GM23248 (cell line): ENCODE measurements around the gene POLR3H.

Experiments
- EZH2 ChIP-seq: fragments of 200-600 bp; sonication (generic); IDR thresholded peaks from 2 replicates; pipeline ENCODE4 v1.6.1; 2018; ENCODE audit warnings: antibody characterized with exemption, mild to moderate bottlenecking; ENCODE audit not compliant: insufficient read depth, poor library complexity, severe bottlenecking
- EZH2phosphoT487 ChIP-seq: fragments of 200-600 bp; sonication (generic); IDR thresholded peaks from 2 replicates; pipeline ENCODE4 v1.6.1; 2018; ENCODE audit warnings: antibody characterized with exemption, moderate library complexity, mild to moderate bottlenecking, low read depth; ENCODE audit not compliant: insufficient read depth

DNA sequence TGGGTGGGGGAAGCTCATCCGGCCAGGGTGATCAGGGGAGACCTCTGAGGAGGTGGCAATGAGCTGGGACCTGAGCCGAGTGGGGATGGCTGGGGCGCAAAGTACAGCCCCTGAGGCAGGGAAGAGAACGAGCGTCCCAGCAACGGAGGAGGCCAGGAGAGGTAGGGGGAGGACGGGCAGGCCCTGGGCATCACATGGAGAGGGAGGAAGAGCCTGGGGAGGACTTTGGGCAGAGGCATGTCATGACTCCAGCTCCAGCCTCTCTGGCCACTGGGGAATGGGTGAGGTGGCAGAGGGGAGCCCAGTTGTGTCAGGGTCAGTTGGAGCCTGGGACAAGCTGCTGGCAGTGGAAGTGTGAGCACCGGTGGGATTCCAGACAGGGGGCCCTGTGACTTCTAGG lies 33.8 kb upstream of the POLR3H start:
- no peak for TF ChIP-seq EZH2
- no peak for TF ChIP-seq EZH2phosphoT487
